Right renal cortex interstitium (tissue), 3 donors: ENCODE data around the gene ST8SIA6. TPM values are rescaled to one million over a fixed set of nuclear protein-coding genes. Genes with fewer than 3 reads are reported as not detected.
"Not testable (repeated sequence)": the region's sequence is repeated elsewhere in the genome, so short reads cannot be mapped to it uniquely, and the experiment has no call there.

Experiments
- DNase-seq, 3 donors: peaks; one replicate each; pipeline ENCODE4 v3.0.0-alpha.2; 2013; ENCODE audit warnings: low read depth in 3 of 3, low spot score in 2 of 3
- polyA plus RNA-seq, 3 donors: library from polyadenylated mRNA; unstranded; fragments of 120-200 nt; gene quantifications; one replicate each; pipeline ENCODE4 v1.2.1, GENCODE V29; 2013; ENCODE audit not compliant: insufficient read length in 3 of 3

ST8SIA6 gene
- polyA plus RNA-seq, 3 donors: 1.1 to 2.4 (median 1.3) TPM

DNA sequence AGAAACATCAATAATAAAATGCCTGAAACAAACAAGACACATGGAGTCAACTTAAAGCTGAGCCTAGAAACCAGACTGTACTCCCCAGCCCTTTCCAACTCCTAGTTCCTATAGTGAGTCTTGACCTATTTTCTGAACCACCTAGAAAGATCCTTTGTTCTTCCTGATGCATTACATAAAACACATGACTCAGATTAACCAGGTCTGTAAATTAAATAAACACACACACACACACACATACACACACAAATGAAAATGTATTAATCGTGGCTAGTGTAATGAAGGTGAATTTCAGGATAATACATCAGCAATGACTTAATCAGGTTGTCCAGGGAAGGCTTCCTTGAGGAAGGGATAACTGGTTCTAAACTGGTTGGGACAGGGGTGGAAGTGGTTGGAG, 104.7 kb downstream of the ST8SIA6 start:
- no peak for DNase-seq

DNA sequence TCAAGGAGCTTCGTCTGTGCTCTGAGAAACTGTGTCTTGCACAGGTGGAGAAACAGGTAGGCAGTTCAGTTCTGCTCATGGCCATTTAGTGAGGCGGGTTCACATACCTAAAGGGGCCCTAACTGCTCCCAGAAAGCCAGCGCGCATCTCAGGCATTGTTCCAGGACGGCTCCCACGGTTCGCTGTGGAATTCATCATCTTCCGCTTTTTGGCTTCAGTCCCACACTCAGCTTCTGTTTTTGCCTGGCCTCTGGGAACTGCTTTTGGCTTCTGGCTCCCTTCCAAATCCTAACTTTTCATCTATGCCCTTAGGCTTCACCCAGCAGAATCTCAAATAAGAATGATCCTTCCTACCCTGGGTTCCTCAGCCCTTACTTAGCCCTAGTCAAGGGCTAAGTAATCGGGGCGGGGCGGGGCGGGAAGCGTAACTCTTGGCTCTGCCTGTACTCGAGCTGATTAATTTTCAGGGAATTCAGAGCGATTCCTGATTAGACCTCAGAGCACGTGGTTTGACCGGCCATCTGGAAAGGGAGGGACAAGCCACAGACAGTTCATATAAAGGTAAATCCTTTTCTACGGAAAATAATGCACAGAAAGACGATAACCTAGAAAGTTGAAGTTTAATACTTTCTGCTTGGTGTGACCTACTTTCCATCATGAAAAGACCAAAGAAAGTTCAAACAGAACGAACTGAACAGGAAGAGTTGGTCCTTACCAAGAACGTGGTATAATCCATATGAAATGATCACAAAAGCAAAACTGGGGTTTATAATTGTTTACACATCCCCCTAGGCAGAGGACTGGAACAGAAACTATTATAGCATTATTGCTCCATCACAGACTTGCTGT, 105.7 kb downstream of the ST8SIA6 start:
- DNase-seq: peak; percentile 19 to 36 (median 29)

DNA sequence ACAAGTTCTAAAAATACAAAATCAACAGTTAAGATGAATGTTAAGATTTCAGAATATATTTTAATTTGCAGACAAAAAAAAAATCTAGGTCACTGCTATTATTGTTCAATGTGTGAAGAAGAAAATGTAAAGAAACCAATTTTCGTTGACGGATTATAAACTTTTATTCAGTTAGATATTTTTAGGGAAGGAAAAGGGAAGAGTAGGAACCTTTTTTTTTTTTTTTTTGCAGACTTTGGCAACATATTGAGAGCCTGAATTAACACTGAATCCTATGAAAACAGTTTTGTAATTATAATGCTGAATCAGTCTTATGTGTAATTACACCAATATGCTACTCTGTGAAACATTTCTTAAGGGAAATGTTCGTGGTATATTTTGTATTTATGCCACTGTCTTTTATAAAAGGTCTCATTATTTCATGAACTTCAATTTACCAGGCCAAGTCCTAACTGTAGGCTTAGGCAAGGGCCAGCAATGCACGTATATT, 106.3 kb downstream of the ST8SIA6 start:
- DNase-seq: no peak

DNA sequence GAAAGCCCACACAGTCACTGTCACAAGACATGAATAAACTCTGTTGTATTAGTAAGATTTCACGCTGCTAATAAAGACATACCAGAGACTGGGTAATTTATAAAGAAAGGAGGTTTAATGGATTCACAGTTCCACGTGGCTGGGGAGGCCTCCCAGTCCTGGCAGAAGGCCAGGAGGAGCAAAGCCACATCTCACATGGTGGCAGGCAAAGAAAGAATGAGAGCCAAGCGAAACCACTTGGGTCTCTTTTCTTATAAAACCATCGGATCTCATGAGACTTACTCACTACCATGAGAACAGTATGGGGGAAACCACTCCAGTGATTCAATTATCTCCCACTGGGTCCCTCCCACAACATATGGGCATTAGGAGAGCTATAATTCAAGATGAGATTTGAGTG, 110.2 kb downstream of the ST8SIA6 start:
- DNase-seq: no peak

DNA sequence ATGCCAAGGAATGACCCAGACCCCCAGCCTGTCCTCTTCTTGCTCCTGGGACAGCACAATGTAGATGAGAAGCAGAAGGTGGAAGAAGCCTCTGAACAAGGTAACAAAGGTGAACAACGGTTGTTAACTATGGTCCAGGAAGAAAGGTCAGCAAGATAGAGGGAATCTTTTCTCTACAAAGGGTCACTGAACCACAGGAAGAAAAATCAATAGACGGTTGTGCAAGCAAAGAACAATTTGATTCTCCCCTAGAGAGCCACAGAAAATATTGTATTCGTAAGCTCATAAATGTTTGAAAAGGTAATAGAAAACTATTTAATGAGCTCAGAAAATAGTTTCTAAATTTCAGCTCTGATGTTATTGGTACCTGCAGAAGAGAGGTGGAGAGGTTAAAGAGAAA, 111.3 kb downstream of the ST8SIA6 start:
- DNase-seq: no peak

DNA sequence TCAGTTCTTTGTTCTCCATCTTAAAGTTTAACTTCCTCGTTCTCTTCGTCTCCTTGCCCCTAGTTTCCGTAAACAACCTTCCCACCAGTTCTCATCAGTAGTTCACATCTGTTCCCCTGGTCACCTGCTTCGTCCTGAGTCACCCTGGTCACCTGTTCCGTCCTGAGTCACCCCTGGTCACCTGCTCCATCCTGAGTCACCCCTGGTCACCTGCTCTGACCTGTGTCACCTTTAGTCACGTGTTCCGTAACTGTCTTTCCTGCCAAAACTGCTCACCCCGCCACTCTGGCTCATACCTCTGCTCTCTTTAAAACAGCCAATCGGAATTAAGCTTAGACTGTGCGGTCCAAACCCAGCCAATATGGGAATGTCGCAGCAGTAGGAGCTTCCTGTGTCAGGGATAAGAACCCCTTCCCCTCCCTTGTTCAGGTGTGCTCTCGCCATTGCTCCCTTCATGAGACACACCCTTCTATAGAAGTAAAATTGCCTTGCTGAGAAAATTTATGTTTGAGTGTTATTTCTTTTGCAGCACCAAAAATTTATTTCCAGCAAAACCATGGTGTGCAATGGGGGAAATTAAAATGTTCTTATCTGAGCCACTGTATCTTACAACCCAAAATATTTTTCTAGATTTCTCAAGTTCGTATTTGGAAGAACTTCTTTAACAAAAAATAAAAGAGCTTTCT, 114.1 kb downstream of the ST8SIA6 start:
- no peak for DNase-seq

DNA sequence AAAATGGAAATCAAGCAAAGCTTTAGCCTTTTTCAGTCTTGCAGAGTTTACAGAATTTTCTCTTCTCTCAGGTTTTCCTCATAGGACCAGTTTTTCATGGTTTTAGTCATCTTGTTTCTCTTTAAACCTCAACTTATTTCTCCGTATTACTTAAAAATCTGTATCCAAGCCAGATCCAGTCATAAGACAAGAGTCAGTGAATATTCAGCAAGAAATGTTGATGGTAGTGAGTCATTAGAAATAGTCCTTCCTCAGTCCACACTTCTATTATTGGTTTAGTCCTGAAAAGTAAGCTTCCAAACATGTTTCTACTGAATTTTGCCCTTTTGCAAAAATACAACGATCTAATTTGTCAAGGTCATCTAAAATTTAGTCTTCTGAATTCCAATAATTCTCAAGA, 119.3 kb downstream of the ST8SIA6 start:
- DNase-seq: no peak

DNA sequence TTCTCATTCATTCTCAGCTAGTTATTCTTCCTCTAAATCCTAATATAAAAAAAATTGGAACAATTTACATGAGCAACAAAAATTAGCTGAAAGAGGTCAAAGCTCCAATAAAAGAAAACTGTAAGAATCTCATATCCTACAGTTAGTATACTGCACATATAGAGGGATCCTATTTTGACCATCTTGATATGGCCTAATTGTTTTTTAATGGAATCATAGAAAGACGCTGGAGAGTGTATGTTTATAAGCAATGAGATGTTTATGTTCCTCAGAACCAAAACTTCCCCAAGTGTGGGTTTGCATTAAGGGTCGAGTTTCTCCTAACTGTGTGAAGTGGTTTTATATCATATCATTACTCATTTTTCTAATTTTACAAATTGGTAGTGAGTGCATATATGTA, 123.9 kb downstream of the ST8SIA6 start:
- no peak for DNase-seq

DNA sequence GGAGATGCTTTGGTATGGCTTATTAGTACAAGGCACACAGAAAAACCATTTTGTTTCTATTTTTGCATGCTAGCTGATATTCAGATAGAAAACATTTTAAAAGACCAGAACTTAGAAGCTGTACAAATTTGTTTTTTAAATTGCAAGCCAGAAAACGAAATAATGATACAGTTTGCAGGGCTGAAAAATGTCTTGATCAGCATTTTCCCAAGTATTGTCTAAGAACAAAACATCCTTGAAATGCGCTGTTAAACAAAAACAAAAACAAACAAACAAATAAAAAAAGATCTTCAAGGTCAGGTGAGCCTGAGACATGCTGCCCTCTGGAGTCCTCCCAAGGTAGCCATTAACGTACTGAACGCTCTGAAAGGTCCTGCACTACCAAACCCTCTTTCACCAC, 128.0 kb downstream of the ST8SIA6 start:
- no peak for DNase-seq

DNA sequence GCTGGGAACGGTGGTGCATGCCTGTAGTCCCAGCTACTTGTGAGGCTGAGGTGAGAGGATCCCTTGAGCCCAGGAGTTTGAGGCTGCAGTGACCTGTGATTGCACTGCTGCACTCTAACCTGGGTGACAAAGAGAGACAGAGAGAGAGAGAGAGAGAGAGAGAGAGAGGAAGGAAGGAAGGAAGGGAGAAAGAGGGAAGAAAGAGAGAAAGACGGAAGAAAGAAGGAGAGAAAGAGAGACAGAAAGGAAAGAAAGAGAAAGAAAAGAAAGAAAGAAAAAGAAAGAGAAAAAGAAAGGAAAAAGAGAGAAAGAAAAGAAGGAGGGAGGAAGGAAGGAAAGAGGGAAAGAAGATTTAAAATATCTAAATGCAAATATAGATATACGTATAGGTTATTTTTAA, 132.4 kb downstream of the ST8SIA6 start:
- not testable (repeated sequence) for DNase-seq

DNA sequence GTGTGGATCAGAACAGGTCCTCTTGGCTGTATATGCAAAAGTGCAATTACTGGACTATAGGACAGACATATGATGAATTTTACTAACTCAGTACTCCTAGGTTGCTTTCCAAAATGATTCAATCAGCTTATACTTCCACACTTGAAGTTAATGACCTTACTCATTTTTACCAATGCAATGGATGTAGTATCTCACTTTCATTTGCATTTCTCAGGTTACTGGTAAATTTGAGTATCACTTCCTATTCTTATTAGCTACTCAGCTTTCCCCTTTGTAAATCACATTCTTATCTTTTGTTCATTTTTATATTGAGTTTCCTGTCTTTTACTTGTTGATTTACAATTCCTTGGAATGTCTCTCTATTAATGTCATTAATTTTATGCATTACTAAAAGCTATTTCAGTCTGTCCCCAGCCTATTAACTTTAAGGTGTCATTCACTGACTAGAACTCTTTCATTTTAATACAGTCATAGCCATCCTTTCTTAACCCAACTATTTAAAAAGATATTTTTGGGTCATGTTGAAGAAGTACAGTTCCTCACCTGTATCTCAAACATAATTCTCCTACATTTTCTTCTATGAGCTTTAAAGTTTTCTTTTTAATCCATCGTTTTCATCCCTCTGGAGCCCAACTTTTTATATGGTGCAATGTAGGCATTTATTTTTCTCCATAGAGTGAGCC, 137.8 kb downstream of the ST8SIA6 start:
- no peak for DNase-seq

DNA sequence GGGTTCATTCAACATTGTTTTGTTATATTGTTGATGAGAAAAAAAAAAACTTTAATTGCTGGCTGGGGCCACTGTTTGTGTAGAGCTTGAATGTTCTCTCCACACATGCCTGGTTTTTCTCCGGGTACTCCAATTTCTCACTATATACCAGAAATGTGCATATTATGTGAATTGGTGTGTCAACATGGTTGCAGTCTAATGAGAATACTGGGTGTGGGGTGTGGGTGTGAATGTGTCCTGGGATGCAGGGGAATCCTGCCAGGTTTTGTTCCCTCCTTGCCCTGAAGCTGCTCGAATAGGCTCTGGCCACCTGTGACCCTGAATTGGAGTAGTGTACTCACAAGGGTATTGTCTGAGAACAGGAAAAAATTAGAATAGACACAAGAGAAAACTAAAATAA, 145.0 kb downstream of the ST8SIA6 start:
- no peak for DNase-seq

DNA sequence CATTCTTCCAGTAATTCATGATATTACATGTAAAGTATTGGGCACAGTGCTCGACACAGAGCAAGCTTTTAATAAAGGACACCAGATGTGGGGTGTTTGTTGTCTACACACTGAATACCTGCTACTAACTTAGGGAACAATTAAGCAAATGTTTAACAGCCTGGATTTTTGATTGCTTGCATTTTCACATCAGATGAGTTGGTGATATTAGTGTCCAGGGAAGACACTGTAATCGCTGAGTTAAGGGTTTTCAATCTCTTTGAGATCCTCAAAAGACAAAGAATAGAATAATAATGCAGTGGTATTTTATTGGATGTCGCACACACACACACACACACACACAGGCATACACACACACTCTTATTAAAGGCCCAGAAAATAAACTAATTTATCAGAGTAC, 147.3 kb downstream of the ST8SIA6 start:
- DNase-seq: no peak

DNA sequence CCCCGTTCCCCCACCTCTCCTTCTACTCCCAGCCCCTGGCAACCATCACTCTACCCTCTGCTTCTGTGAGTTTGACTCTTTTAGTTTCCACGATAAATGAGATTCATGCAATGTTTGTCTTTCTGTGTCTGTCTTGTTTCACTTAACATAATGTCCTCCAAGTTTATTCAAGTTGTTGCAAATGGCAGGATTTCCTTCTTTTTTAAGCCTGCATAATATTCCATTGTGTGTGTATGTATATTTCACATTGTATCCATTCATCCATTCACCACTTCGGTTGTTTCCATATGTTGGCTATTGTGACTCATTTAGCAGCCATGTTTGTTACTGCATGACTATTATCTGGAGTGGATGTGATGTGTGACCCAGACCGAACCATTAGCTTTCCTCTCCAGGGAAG, 162.0 kb downstream of the ST8SIA6 start:
- DNase-seq: no peak

DNA sequence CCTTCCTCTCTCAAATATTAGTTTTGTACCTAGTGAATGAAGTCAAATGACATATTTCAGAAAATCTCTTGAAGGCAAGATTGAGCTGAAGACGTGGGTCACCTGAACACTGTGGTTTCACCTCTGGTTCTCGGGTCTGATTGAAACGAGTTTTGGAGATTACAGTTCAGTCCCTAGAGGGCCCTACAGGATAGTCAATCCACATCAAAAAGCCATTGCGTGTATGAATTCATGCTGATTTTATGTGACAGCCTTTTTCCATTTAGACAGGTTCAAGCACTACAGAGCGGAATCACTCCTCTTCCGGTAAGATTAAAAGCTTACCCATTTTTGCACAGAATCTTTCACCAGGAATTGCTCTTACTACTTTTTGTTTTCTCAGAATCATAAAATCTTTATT, 164.2 kb downstream of the ST8SIA6 start:
- DNase-seq: no peak

DNA sequence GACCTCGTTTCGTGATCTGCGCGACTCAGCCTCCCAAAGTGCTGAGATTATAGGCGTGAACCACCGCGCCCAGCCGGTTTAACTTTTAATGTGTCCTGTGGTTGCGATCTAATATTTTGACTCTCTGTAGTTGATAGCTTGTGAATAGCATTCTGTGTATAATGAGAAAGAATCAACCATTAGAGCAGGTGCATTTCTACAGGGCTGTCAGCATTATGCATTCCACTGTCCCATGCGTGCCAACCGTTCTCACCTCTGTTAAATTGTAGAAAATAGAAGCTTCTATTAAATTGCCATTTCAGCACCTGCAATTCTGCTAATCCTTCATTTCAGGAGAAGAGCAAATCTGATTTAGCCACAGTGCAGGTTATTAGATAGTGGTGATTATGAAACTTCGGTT, 164.6 kb downstream of the ST8SIA6 start:
- no peak for DNase-seq

DNA sequence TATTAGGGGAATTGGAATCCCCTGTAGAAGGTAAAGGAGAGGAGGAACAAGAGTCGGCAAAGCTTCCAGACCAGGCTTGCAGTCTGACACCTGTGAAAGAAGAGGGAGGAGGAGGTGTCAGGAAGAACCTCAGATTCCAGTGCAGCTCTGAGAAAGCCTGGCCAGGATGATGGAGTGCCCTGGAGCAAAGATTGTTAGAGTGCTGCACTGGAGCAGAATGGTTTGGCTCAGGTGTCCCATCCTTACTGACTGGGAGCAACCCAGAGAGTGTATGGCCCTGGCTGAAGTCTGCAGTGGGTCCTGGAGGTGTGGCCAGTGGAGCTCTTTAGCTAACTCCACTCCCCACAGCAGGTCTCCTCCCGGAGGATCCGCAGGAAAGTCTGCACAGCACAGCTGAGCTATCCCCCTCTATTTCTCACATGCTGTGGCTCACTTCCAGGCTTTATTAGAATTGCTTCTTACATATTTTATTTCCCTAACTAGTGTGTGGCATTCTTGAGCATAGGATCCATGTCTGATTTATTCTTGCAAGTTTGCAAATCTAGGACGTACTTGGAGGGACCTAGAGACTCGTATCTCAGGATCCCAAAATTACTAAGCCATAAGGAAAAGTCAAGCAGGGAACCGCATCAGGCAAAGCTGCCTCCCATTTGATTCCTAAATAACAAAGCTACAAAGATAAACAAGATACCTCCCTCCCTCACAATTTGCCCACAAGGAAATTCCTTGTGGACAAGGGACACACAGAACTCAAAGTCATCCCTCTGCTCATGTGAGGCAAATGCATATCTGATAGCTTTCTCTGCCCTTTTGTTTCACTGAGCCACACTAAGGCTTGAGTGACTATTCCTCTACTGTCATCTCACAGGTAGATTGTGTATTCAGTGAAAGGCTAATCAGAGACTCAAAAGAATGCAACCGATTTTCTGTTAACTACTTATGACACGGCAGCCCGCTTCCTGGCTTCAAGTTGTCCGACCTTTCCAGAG, 167.5 kb downstream of the ST8SIA6 start:
- no peak for DNase-seq

DNA sequence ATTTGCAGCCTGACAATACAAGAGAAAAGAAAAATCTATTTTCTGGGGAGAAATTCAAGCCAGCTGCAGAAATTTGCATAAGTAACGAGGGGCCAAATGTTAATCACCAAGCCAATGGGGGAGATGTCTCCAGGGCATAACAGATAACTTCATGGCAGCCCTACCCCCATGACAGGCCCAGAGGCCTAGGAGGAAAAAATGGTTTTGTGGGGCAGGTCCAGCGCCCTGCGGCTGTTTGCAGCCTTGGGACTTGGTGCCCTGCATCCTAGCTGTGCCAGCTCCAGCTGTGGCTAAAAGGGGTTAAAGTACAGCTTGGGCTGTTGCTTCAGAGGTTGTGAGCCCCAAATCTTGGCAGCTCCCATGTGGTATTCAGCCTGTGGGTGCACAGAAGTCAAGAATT, 172.1 kb downstream of the ST8SIA6 start:
- DNase-seq: no peak

DNA sequence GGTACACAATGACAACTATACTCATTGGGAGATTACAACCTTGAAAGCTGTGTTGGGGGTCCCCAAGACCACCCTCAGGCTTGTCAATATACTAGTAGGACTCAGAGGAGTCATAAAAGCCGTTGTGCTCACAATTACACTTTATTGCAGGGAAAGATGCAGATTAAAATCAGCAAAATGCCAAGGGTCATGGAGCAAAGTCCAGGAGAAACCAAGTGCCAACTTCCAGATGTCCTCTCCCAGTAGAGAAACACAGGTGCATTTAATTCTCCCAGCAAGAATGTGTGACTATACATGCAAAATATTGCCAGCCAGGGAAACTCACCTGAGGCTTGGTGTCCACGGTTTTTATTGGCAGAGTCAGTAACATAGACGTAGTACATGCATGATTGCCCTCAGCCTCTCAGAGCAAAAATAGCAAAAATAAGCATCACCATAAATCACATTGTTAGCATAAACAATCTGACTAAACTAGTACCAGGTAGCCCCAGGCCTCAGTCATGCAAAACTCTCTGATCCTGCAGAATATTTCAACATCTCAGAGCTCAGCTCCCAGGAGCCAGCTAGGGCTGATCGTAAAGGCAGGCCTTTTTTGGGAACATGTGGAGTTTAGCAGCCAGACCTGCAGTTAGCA, 175.7 kb downstream of the ST8SIA6 start:
- no peak for DNase-seq
